Stimulated activated CD8-positive, alpha-beta memory T cell treated with anti-CD3 and anti-CD28 coated beads, Interleukin-15, amount 100 ng/mL, for 1 hour (primary cell): Measurements from ENCODE around the gene SLC16A6.
"Not testable (repeated sequence)": the region's sequence is repeated elsewhere in the genome, so short reads cannot be mapped to it uniquely, and the experiment has no call there.

Experiments
- DNase-seq: peaks from one replicate; pipeline ENCODE4 v3.0.0-alpha.2; 2020; ENCODE audit warnings: low read depth

The SLC16A6 gene

DNA sequence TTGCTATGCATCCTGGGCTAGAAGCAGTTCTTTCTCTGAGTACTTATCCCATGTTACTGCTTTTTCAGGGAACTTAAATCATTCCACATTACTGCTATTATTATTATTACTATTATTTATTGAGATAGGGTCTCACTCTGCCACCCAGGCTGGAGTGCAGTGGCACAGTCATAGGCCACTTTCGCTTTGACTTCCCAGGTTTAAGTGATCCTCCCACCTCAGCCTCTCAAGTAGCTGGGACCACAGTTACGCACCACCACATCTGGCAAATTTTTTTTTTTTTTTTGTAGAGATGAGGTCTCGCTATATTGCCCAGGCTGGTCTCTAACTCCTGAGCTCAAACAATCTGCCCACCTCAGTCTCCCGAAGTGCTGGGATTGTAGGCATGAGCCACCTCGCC lies 71.5 kb downstream of the SLC16A6 start:
- not testable (repeated sequence) for DNase-seq
